Activated T-cell treated with anti-CD3 and anti-CD28 coated beads, Interleukin-2, amount 50 U/mL, for 4 hours (primary cell): ENCODE data around the gene DDX43. TPM values are rescaled to one million over a fixed set of nuclear protein-coding genes. Genes with fewer than 3 reads are reported as not detected.
"Not testable (repeated sequence)": the region's sequence is repeated elsewhere in the genome, so short reads cannot be mapped to it uniquely, and the experiment has no call there.

ENCODE experiments used
- ATAC-seq, 2 donors: fragments of 200-7000 bp; cut with Tn5 transposase; one replicate each; pipeline ENCODE4 v1.10.0; 2021
- DNase-seq: peaks from one replicate; pipeline ENCODE4 v3.0.0-alpha.2; 2020
- H3K27me3 Mint-ChIP-seq: one replicate; pipeline ENCODE4 v1.8.0; 2021; ENCODE audit warnings: low read depth, mixed read lengths
- H3K36me3 Mint-ChIP-seq: one replicate; pipeline ENCODE4 v1.8.0; 2022; ENCODE audit warnings: mixed read lengths; ENCODE audit not compliant: insufficient read depth
- H3K4me1 Mint-ChIP-seq: one replicate; pipeline ENCODE4 v1.8.0; 2021; ENCODE audit warnings: low read depth, mixed read lengths
- H3K4me3 Mint-ChIP-seq: one replicate; pipeline ENCODE4 v1.8.0; 2021; ENCODE audit warnings: mild to moderate bottlenecking, moderate library complexity, mixed read lengths
- H3K9me3 Mint-ChIP-seq: one replicate; pipeline ENCODE4 v1.8.0; 2021; ENCODE audit warnings: mixed read lengths
- total RNA-seq, 3 donors: library from RNA; stranded (reverse); gene quantifications; one replicate each; pipeline ENCODE4 v1.2.1, GENCODE V29; 2021

DDX43 gene
- total RNA-seq, 3 donors from 2014 or later: 0.25 to 0.27 TPM; not detected in 1

- Mint-ChIP-seq H3K27me3 (no peaks in the 10 kb centered on the region), H3K4me1 (peaks cover 3% of the 10 kb centered on the region), H3K4me3 (no peak overlapping the region), H3K36me3 (peaks cover 19% of the 10 kb centered on the region), H3K9me3 (no peaks in the 10 kb centered on the region)
- ATAC-seq (no peak), DNase-seq (no peak)
Measured at GRCh38 chr6:73413102-73413501, 18.5 kb downstream of the DDX43 start.

DNA sequence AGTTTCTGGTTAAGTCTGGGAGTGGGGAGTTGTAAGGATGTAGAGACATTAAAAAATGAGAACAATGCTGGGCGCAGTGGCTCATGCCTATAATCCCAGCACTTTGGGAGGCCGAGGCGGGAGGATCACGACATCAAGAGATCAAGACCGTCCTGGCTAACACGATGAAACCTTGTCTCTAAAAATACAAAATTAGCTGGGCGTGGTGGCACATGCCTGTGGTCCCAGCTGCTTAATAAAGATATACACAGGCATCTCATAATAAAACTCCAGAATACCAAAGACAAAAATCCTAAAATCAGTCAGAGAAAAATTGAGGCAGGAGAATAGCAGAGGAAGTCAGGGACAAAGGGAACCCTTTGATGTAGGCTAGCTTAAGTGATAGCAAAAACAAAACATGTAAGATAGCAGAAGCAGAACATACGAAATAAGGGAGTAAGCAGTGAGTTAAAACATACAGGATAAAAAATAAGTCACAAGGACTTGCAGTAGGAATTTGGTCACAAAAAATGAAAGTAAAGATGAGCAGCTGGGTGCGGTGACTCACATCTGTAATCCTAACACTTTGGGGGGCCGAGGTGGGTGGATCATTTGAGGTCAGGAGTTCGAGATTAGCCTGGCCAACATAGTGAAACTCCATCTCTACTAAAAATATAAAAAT is 23.6 kb downstream of the DDX43 start:
- H3K36me3 Mint-ChIP-seq: peaks cover 27% of the 10 kb centered on the region
- H3K9me3 Mint-ChIP-seq: no peaks in the 10 kb centered on the region
- no peak overlapping the region for H3K4me3 Mint-ChIP-seq
- ATAC-seq (no peak), DNase-seq (no peak)
- peaks cover 23% of the 10 kb centered on the region for H3K4me1 Mint-ChIP-seq
- H3K27me3 Mint-ChIP-seq: no peaks in the 10 kb centered on the region

DNA sequence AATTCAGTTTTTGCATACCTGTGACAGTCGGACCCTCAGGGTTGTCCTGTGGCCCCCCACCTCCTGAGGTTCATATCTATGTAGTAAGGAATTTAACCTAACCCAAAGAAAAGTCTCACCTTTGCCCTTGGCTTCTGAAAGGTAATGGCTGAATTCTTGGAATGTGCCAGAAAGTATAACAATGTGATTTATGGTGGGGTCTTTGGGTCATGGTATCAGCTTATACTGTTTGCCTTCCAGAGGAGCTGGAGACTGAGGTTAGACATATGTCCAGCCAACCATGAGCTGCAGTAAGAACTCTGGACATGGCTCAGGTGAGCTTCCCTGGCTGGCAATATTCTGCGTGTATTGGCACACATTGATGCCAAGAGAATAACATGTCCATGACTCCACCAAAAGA is 26.9 kb downstream of the DDX43 start:
- Mint-ChIP-seq H3K4me3 (no peak overlapping the region), H3K4me1 (peaks cover 27% of the 10 kb centered on the region), H3K9me3 (no peaks in the 10 kb centered on the region), H3K27me3 (no peaks in the 10 kb centered on the region), H3K36me3 (peaks cover 20% of the 10 kb centered on the region)
- DNase-seq: no peak
- ATAC-seq: no peak

DNA sequence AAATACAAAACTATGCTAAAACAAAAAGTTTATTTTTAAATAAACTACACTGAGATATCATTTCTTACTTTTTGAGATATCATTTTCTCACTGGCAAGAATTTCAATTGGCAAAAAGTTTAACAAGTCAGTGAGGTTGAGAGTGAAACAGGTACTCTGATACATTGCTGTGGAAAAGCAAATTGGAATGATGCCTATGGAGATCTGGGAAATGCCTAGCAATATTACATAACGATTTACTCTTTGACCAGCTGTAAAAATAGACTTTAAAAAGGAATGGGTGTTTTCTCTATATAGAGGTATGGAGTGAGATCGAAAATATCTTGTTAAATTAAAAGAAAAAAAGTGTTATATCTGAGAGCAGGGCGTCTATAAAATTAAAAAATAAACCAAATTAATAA is 40.6 kb downstream of the DDX43 start:
- Mint-ChIP-seq H3K9me3 (no peaks in the 10 kb centered on the region), H3K4me3 (no peak overlapping the region), H3K27me3 (no peaks in the 10 kb centered on the region), H3K36me3 (peaks cover 23% of the 10 kb centered on the region), H3K4me1 (peaks cover 6% of the 10 kb centered on the region)
- ATAC-seq: no peak
- no peak for DNase-seq

DNA sequence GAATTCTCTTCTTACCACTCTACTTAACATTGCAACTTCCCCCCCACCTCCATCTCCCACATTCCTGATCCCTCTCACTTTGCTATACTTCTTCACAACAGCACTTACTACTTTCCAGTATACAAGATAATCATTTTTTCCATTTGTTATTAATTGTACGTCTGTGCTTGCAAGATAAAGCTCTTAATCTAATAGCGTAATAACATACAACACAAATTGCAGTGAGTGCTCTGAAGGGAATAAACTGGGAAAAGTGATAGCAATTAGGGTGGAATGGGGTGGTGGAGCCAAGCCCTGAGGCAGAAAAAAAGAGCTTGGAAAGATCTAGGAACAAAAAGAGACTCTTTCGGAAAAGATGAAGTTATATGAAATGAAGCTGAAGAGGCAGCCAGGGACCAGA is 48.9 kb downstream of the DDX43 start:
- Mint-ChIP-seq H3K9me3 (no peaks in the 10 kb centered on the region), H3K36me3 (peaks cover 36% of the 10 kb centered on the region), H3K27me3 (no peaks in the 10 kb centered on the region), H3K4me3 (no peak overlapping the region), H3K4me1 (peaks cover 34% of the 10 kb centered on the region)
- DNase-seq (no peak), ATAC-seq (no peak)

DNA sequence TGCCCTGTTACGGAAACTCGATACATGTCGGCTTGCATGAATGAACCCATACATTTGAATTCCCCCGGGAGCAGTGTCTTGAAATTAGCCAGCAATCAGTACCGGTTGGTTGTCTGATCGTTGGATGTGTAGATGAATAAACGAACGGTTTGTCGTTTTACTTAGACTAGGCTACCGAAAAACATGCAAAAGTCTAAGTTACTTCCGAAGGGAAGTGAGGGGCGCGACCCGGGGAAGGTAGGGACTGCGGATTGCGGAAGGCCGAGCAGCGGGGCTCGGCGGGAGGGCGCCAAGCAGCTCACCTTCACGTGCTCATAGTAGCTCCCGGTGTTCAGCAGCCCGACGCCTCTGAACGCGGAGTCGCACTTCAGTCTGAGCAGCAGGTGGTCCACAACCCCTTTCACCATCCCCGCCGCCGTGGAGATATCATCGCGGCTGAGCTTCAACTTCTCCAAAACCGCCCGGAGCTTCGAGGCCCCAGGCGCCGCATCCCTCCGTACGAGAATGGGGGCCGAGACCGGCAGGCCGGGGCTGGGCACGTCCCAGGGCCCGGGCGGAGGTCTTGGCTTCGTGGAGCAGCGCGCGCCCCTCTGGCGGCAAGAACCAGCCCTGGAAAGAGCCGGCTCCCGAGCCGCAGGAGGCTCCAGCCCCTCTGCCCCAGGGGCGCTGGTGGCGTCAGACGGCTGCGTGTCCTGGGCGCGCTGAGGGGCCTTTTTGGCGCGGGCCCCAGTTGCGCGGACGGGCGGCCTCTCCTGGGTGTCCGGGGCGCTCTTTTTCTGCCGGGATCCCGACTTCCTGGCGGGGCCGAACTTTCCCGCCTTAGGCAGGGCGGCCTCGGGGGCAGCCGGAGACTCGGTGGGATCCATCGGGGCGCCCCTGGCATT is 56.8 kb downstream of the DDX43 start:
- H3K9me3 Mint-ChIP-seq: no peaks in the 10 kb centered on the region
- H3K36me3 Mint-ChIP-seq: peaks cover 5% of the 10 kb centered on the region
- H3K27me3 Mint-ChIP-seq: no peaks in the 10 kb centered on the region
- DNase-seq (peak; percentile 28), ATAC-seq (peak; percentile 70)
- peaks cover 21% of the 10 kb centered on the region for H3K4me1 Mint-ChIP-seq
- H3K4me3 Mint-ChIP-seq: peak overlapping the region; percentile 96

- ATAC-seq (peak; percentile 81 to 84), DNase-seq (peak; percentile 69)
- peaks cover 5% of the 10 kb centered on the region for H3K36me3 Mint-ChIP-seq
- H3K4me1 Mint-ChIP-seq: peaks cover 21% of the 10 kb centered on the region
- H3K4me3 Mint-ChIP-seq: peak within 1 kb of the TSS; percentile 96
- no peaks in the 10 kb centered on the region for H3K27me3 Mint-ChIP-seq
- H3K9me3 Mint-ChIP-seq: no peaks in the 10 kb centered on the region
Measured at GRCh38 chr6:73452107-73452461, 57.5 kb downstream of the DDX43 start, which contains the start of gene CGAS. CGAS (minus strand) TSS chr6:73452297; CDS start chr6:73452181, 116 bp downstream.

GRCh38 chr6:73455865-73456629 is 61.4 kb downstream of the DDX43 start:
- no peaks in the 10 kb centered on the region for H3K9me3 Mint-ChIP-seq
- no peak for ATAC-seq
- no peaks in the 10 kb centered on the region for H3K36me3 Mint-ChIP-seq

GRCh38 chr6:73459474-73459873 is 64.8 kb downstream of the DDX43 start:
- peaks cover 33% of the 10 kb centered on the region for H3K4me1 Mint-ChIP-seq
- H3K9me3 Mint-ChIP-seq, ATAC-seq, H3K36me3 Mint-ChIP-seq, DNase-seq, H3K4me3 Mint-ChIP-seq, H3K27me3 Mint-ChIP-seq: not testable (repeated sequence)

More at GRCh38 chr6:73455865-73456629, 61.4 kb downstream of the DDX43 start:
- Mint-ChIP-seq H3K4me1 (peaks cover 19% of the 10 kb centered on the region), H3K27me3 (no peaks in the 10 kb centered on the region), H3K4me3 (no peak overlapping the region)
- DNase-seq: no peak

DNA sequence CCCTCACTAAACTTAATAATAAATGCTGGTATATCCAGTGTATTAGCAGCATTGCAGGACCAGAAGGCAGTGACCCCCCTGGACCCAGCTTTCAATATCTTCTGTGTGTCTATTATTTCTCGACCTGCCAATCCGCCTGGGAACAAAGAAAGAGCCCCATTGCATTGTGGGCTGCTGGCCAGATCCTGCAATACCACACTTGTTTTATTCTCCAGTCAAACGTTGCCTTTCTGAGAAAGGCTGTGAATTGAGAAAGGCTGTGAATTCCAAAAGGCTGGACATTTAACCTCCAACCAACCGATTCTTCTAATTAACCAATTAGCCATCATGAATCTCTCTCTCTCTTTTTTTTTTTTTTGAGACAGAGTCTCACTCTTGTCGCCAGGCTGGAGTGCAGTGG is 65.4 kb downstream of the DDX43 start:
- Mint-ChIP-seq H3K4me1 (peaks cover 33% of the 10 kb centered on the region), H3K4me3 (peak overlapping the region; percentile 94), H3K27me3 (no peaks in the 10 kb centered on the region), H3K36me3 (peaks cover 4% of the 10 kb centered on the region), H3K9me3 (no peaks in the 10 kb centered on the region)
- ATAC-seq: no peak
- DNase-seq: no peak

GRCh38 chr6:73461537-73462350 is 67.1 kb downstream of the DDX43 start, which contains the start of gene MTO1:
MTO1 (plus strand) TSS chr6:73461737; CDS start chr6:73461855, 118 bp downstream.
- H3K4me1 Mint-ChIP-seq: peaks cover 35% of the 10 kb centered on the region

More at GRCh38 chr6:73461537-73462350, 67.1 kb downstream of the DDX43 start, which contains the start of gene MTO1:
- H3K4me3 Mint-ChIP-seq: peak within 1 kb of the TSS; percentile 94
- H3K9me3 Mint-ChIP-seq: no peaks in the 10 kb centered on the region
- peaks cover 7% of the 10 kb centered on the region for H3K36me3 Mint-ChIP-seq
- H3K27me3 Mint-ChIP-seq: no peaks in the 10 kb centered on the region
- ATAC-seq: peak; percentile 95 to 96
- DNase-seq: peak; percentile 74
